Stimulated activated CD4-positive, alpha-beta T cell treated with anti-CD3 and anti-CD28 coated beads, Interleukin-12 subunit alpha, Interleukin-12 subunit beta, amount 100 ng/mL, for 48 hours (primary cell): Measurements from ENCODE around the gene WWC2.

Experiments used
- DNase-seq, 3 donors: peaks; one replicate each; pipeline ENCODE4 v3.0.0-alpha.2; 2020; ENCODE audit warnings: low read depth in 2 of 3, low spot score in 1 of 3

WWC2 gene

DNA sequence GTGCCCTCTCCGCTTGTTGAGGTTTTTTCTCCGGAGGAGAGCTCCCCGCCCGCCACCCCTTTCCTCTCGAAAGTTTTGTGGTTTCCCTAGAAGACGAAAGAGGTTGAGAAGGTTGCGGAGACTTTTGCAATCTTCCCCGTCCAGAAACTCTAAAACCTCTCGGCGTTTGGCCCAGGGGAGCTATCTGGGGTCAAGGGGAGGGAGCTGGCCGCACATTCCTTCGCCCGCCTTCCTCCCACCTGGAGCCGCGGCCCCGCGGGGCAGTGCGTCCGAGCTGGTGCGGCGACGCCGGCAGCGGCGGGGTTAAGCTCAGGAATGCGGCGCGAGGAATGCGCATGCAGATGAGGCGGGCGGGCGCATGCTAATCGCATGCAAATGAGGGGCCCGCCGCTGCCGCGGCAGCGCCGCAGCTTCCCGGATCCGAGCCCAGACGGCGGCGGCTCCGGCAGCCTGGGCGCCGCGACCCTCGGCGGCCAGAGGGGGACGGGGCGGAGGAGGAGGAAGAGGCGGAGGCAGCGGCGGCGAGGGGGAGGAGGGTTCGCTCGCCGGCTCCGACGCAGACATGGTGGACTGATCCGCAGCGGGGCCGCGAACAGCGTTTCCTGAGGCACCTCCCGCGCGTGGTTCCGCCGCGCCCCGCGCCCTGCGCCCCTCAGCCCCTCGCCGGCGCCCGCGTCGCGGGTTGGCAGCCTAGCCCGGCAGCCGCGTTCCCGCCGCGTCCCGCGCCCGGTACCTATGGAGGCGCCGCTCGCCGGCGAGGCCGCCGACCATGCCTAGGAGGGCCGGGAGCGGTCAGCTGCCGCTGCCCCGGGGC is at the start of gene WWC2:
Gene WWC2, plus strand, starts transcription at position 535 of the 814 bp plus-strand sequence. Its CDS starts 235 bp downstream, at position 770.
- DNase-seq, result peak; percentile 21 to 48 (median 42)

DNA sequence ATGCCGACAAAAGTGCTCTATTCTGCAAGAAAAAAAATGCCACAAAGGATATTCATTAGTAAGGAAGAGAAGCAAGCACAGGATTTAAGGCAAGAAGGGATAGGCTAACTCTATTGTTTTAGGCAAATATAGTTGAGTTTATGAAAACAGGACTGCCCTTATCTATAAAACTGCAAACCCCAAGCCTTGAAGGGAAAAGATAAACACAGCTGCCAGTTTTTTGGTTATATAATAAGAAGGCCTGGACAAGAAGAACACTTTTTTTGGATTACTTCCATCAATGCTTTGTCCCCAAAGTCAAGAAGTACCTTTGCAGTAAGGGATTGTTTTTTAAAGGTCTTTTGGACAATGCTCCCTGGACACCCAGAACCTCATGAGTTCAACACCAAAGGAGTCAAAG is 45.4 kb upstream of the WWC2 start:
- no peak for DNase-seq

DNA sequence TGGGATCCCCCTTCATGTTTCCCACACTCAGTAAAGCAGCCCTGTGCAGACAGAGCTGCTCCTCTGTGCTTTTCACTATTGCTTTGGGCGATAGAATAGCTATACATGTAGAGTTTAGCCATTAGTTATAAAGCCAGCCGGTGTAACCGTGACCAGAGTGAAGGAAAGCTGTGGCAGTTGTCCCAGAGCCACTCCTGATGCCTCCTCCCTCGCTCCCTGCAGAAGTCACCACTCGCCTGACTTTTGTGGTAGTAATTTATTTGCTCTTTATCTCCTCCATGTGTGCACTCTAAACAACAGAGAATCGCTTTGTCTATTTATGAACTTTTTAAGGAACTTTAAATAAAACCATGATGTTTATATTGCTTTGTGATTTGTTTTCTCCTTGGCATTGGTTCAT is 41.8 kb upstream of the WWC2 start:
- no peak for DNase-seq

DNA sequence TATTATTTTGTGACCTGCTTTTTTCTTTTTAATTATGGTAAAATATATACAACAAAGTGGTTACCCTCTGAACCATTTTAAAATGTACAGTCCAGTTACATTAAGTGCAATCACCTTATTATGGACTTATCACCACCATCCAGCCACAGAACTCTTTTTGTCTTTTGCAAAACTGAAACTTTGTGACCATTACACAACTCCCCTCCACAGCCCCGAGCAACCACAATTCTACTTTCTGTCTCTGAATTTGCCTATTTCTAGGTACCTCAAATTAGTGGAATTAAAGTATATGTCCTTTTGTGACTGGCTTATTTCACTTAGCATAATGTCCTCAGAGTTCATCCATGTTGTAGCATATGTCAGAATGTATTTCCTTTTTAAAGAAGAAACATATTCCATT is 39.3 kb upstream of the WWC2 start:
- DNase-seq, result no peak

DNA sequence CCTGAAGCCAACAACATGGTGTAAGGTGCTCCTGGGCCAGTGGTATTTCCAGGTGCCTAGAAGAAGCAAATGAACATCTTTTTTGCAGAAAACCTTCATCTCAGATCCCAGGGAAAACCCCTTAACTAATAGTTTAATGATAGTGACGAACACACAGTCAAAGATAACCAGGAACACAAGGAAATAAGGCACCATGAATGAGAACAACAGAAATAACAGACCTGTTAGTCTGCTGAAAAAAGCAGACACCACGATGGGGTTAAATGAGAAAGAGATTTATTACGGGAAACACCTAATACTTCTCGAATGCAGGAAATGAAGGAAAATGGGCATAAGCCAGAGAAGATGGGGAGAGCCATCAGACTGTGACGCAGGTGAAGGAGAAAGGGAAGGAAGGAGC is 30.6 kb upstream of the WWC2 start:
- DNase-seq, result no peak

DNA sequence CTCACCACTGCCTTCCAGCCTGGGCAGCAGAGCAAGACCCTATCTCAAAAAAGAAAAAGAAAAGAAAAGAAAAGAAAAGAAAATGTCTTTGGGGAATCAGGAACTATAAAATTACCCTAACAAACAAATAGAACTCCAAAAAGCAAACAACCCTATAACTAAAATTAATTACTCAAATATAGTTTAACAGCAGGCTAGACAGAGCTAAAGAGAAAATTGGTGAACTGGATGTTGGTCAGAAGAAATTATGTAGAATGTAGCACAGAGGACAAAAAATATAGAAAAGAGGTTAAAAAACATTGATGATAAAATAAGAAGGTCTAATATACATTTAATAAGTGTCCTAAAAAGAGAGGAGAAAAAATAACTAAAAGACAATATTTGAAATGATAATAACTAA is 27.8 kb upstream of the WWC2 start:
- DNase-seq, result no peak

DNA sequence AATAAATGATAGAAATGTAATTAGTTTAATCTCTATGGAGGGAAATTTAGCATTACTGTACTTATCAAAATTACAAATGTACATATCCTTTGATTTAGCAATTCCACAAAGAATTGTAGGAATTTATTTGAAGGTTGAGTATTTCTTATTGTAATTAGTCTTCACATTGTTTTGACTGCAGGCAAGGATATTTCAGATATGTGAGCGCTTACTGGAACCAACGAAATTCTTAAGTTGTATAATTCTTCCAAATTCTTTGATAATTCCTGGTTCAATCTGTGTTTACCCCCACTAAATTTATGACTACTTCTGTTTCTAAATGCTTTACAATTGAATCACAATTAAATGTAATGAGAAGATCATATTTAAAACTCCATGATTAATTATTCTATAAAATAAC is 26.9 kb upstream of the WWC2 start:
- no peak for DNase-seq

DNA sequence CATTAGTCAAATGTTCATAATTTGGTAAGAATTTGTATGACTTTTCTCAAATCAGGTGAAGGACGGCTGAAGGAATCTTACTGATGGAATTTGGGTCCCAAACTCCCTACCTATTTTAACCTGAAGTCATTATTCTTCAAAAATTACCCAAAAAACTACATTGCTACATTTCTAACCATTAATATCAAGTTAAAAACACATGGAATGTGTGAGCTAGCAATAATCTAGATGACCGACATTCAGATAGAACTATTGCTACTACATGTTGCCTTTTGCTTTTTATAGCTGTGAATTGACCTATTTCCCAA is 25.3 kb upstream of the WWC2 start:
- no peak for DNase-seq

DNA sequence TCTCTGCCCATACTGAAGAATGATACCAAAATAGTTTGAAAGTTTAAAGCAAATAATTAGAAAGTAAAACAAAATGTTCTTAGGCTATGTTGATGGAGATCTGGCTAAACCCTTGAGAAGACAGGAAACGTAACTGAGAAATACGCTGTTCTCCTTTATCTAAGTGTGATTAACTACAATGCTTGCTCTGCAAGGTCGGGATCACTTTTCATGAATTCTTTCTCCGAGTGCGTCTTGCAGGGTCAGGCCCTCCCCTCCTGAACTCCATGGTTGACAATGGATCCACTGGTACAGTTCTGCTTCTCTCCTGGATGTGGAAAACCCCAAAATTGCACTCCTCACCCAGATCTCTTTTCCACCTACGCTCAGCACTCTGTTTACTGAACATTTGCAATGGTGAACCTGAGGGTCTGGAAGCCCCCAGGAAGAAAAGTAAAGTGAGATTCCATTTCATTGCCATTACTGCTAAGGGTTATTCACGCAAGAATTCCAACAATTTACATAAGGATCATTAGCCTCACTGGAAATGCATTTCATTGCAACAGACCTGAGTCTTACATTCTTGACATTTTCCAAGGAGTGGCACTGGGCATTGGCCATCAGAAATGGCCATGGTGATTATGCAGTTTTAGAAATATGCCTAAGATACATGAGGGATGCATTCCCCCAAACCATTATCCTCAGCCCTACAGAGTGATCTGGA is 24.6 kb upstream of the WWC2 start:
- no peak for DNase-seq

DNA sequence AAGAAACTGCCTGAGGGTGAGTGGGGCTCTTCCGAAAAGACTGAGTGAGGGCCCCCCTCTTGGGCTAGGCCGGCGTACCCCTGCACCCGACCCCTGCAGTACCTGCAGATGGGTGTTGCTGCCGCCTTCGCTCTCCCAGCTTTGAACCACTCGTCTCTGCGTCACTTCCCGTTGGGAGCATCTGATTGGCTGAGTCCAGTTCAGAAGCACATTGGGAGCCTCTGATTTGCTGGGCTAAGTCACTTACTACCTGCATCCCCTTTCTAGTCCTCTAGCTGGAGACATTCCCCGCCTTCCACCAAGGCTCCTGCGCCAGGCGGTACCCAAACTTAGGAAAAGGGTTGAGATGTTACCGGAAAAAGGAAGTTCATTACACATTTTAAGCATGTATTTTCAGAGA is 20.4 kb upstream of the WWC2 start:
- DNase-seq, result no peak

DNA sequence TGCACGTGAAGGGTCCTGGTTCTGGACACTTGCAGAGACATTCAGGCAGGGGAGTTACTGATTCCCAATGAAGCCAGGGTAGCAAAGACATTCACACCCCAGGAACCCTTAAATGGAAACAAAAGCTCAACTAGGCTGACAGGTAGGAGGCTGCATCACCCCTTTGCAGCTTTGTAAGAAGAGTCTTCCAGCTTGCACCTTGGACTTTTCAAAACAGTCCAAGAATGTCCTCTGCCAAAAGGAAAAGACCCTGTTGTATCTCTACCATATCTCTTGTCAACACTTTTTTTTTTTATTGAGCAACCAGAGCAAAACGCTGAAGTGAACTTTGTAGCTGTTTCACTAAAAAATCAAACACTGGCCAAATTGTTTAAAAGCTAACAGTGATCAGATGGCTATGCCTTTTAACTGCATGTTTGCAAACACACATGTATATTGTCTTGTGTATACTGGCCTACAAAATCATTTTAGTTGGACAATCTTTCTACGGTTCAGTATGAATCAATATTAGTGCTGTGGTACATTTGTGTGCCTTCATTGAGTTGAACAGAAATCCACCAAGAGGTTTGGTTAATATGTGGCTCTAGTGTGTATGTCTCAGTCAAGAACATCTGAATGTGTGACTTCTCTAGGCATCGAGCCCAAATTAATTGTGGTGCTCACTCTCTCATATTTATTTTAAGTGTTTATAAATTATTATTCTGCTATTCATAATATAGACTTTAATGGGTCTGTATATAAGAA is 18.5 kb upstream of the WWC2 start:
- no peak for DNase-seq

DNA sequence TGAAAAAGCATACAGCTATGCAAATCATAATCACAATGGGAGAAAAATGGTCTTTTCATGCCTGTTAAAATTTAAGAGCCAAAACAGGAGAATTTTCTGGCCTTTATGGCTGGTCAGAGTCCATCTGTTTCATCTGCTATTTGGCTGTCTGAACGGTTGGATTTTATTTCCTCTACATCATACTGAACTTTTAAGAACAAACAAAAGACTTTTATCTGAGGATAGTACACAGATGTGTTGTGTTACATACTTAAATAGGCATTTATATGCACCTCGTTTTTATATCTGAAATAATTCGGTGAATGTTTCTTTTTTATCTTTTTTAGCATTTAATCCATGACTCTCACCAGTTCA is 18.0 kb upstream of the WWC2 start:
- no peak for DNase-seq

DNA sequence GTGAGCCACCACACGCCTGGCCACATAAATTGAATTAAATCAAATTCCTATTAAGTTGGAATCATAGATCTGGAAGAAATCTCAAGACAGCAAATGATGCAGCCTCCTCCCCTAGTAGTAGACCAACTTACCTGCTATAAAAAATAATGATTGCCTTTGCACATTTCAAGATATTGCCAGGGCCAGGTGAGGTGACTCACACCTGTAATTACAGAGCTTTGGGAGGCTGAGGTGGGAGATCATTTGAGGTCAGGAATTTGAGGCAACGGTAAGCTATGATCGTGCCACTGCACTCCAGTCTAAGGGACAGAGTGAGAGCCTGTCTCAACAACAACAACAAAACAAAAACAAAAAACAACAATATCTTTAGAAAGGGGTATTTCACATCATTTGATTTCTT is 17.0 kb upstream of the WWC2 start:
- DNase-seq, result no peak

DNA sequence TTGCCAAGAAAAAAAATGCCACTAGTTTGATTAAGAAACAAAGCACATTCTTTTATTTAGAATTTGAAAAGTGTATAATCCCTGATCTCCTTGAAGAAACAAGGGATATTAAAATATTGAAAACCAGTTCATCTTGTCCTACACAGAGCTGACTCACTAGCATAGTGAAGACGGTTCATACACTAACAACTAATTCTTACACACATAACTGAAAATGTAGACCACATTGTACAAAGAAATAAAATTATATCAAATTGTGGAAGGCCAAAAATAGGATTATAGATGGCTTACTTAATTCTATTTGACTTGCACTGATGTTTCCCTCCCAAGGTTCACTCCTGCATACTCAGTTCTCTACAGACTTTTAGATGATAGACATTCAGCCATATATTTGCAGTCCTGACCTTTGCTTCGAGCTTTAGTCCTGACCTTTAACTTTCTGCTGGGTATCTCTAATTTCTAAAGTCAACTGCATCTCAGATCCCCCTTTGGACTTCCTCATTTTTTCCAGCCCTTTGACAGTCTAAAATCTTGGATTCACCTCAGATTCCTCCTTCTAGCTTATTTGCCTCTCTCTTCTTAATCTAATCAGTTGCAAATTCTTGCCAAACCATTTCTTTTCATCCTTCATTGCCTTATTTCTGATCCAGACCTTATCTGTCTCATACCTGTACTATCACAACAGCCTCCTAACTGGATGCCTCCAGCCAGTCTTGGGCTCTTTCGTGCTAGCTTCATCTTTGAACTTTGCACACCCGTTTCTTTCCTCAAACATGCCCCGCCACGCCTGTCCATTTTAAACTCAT is 4.5 kb upstream of the WWC2 start:
- no peak for DNase-seq

DNA sequence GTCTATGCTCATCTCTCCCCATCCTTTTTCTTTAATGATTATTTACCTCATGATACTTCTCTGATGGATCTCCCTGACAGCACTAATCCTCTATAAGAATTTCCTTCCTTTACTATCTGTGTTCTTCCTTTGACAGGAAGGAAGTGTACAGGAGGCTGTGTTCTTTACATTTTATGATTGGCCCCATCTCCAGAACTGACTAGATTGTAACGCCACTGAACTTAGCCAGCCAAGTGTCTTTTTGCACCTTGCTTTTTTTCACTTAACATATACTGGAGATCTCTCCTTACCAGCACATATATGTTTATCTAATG is 3.9 kb upstream of the WWC2 start:
- DNase-seq, result no peak

DNA sequence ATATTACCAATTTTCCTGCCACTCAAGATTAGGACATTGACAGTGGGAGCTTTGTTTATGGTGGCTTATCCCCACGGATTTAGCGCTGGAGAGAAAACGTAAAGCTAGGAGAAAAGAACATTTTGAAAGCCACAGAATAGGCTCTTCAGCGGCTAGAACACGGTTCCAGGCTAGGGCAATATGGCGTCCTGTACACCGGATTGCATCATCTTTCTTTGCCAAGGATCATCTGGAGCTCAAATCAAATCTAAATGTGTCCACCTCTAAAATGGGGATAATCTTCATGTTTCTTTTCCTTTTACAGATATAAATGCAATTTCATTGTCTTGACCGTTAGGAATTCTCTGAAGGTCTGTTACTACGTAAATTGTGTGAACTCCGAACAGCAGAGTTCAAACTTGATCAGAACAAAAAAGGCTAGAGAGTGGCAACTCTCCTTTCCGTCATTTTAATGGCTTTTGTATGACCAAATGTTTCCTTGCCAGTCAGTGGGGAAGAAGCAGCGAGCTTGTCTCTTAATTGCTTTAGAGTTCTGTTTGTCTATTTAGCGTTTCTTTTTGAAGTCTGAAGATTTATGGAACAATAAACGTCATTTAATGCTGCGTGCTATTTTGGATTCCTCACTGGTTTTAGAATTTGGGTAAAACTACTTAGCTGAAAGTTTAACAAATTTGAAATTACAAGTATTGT is 2.6 kb upstream of the WWC2 start:
- DNase-seq, result no peak

DNA sequence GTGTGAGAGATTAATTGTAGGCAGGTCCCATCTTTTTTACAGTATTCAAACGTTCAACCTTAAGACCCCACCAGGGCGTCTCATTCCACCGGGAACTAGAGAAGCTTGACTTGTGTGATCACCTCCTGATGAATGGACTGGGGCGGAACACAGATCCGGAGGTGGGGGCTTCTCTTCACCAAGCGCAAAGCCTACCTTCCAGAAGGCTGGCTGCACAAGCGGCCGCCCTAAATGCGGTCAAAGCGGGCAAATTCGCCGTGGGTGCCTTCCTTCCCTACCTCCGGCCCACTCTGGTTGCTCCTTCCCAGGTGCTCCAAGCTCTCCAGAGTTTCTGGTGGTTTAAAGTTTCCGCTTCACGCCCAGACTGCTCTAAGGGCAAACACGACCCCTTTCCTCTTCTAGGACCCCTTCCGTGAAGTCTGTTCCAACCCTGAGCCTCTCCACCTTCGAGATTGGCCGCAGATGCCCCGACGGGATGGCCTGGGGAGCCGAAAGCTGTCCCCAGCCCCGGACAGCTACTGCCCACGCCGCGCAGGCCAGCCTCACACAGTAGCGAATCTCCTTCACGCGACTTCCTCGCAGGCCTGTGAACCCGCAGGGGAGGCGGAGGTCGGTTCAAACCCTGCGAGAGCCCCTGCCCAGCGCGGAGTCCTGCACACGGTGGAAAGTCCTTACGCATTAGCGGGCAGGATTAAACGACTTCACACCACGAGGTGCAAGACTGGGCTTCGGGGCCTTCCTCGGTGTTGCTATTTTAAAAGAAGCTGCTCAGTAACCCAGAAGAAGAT is 1.6 kb upstream of the WWC2 start:
- DNase-seq, result no peak

DNA sequence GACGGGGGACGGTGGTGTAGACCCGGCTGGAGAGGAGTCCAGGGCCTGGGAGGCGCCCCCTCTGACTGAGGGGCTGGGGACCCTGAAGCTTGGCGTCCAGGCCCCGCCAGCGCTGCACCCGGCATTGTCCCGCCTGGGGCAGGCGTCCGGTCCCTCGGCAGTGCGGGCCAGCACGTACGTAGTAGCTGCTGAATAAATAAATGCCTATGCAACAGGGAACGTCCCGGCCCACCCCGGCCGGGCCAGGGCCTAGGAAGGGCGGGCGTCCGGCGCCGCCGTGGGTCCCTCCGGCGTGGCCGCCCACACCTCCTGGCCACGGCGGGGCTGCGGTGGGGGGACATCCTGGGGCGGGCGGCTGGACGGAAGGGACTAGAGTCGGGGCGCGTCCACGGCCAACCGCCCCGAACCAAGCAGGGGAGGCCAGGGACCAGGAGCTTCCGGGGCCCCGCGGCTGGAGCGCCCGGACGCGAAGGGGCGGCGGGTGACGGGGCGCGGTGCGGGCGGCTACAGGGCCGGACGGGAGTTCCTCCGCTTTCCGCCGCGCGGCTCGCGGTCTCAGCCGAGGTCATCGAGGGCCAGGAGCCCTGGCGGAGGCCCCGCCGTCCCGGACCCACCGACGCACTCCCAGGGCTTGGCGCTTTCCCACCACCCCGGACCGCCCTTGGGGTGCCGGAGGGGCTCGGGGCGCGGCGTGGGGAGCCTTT is 886 bp upstream of the WWC2 start:
- DNase-seq, result peak in 1 of 3 donors; percentile 4

DNA sequence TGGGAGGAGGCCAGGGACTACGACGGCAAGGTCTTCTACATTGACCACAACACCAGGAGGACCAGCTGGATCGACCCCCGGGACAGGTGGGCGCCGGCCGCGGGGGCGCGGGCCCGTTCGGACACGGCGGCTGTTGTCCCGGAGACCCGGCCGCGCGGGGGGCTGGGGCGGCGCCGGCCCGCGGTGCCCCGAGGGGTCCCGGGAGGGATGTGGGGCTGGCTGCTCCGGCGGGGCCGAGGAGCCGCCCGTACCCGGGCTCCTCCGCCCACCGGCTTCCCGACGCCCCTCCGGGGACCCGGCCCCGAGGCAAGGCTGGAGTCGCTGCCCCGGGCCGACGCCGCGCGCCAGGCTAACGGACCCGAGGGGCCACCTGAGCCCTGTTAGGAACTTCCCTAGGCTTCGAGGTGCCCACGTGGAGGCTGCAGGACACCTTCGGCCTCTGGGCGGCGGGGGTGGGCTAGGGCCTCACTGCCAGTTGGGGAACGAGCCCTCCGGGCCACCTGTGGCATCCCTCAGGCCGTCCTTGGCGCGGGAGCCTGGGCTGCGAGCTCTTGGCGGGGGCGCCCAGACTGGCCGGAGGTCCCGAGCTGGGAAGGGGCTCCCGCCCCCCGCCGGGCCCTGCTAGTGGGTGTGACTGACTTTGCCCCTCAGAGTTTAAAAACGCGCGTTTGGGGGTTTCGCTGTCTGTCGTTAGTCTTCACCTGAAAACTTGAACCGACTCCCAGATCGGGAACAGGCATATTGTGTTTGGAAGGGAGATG is 660 bp downstream of the WWC2 start:
- DNase-seq, result no peak
